ENCODE results near the gene BAZ2A. TPM values are rescaled to one million over a fixed set of nuclear protein-coding genes. Genes with fewer than 3 reads are reported as not detected.

The BAZ2A gene
- total RNA-seq (2013), result 33.2 TPM
- polyA plus RNA-seq (10 to 100 TPM in 2 of 3 donors, 1 to 10 TPM in 1; 8.9 to 86.0 (median 21.1) TPM), polyA minus RNA-seq (75.6 and 111 TPM in 2 replicates), total RNA-seq (49.5 to 208 (median 86.9) reads per million in 11 experiments)

GRCh38 chr12:56630180-56630632, at the start of gene BAZ2A:
TSS of gene BAZ2A (minus strand) at chr12:56630326. CDS start at chr12:56617530, 12,796 bp downstream.
- peak; percentile 52 to 71 (median 64) for DNase-seq
- Mint-ChIP-seq H3K27ac (peak within 1 kb of the TSS; percentile 93 to 99 (median 97)), H3K4me3 (peak within 1 kb of the TSS; percentile 98 to 99), H3K4me1 (peaks cover 65% of the 10 kb centered on the region), H3K9me3 (no peaks in the 10 kb centered on the region), H3K27me3 (ENCODE audit: low read depth in 3 of 3) (no peaks in the 10 kb centered on the region), H3K36me3 (peaks cover 13 to 24% of the 10 kb centered on the region in 2 donors)
- Histone ChIP-seq H3K4me2 (replicated peaks; ENCODE audit: extremely low read depth, low read length, poor library complexity, severe bottlenecking) (peak within 1 kb of the TSS; percentile 80), H3K4me1 (ENCODE audit: control insufficient read depth in 1 of 2, insufficient read depth in 2 of 2, low read length in 2 of 2) (peaks cover 54 to 56% of the 10 kb centered on the region in 2 donors), H4K20me1 (ENCODE audit: insufficient read depth, low read length) (peaks cover 75% of the 10 kb centered on the region), H3K9ac (ENCODE audit: insufficient read depth, low read length, poor library complexity, severe bottlenecking) (peak within 1 kb of the TSS; percentile 96), H3K4me3 (replicated peaks in 1 of 3; ENCODE audit: low read depth in 2 of 3, low read length in 3 of 3) (peak within 1 kb of the TSS; percentile 88 to 100 (median 91)), H3K27me3 (ENCODE audit: control insufficient read depth in 2 of 2, insufficient read depth in 2 of 2, low read length in 2 of 2) (no peaks in the 10 kb centered on the region), H2AFZ (ENCODE audit: insufficient read depth, low read depth, low read length, poor library complexity, severe bottlenecking) (peak within 1 kb of the TSS; percentile 66), H3K9me3 (replicated peaks in 1 of 2; ENCODE audit: control insufficient read depth in 1 of 2, insufficient read depth in 1 of 2, low read length in 2 of 2) (no peaks in the 10 kb centered on the region), H3K36me3 (replicated peaks in 1 of 2; ENCODE audit: control insufficient read depth in 1 of 2, insufficient read depth in 2 of 2, low read length in 2 of 2) (peaks cover 2 to 19% of the 10 kb centered on the region in 2 donors), H3K79me2 (ENCODE audit: insufficient read depth, low read length) (peaks cover 99% of the 10 kb centered on the region), H3K27ac (ENCODE audit: low read depth in 1 of 2, low read length in 2 of 2) (peak within 1 kb of the TSS; percentile 89 to 97)
- intact Hi-C loops (cut with micrococcal nuclease), result no loop called here
- under 1% methylated on average over 26 of the region's 31 CpGs for WGBS (ENCODE audit: insufficient coverage)
- no peak for TF ChIP-seq CTCF (IDR thresholded peaks at IDR 0.05)

- H3K27me3 ChIP-seq (ENCODE audit: control insufficient read depth in 2 of 2, insufficient read depth in 2 of 2, low read length in 2 of 2), result no peaks in the 10 kb centered on the region
- no peak overlapping the region for H3K4me2 ChIP-seq (replicated peaks; ENCODE audit: extremely low read depth, low read length, poor library complexity, severe bottlenecking)
- intact Hi-C loops (cut with micrococcal nuclease), result no loop called here
- no peak overlapping the region for H3K9ac ChIP-seq (ENCODE audit: insufficient read depth, low read length, poor library complexity, severe bottlenecking)
- Mint-ChIP-seq H3K27ac (peak overlapping the region in 4 of 7 donors; percentile 37 to 63 (median 60)), H3K36me3 (peaks cover 18 to 52% of the 10 kb centered on the region in 2 donors), H3K4me1 (peaks cover 11% of the 10 kb centered on the region), H3K4me3 (no peak overlapping the region), H3K9me3 (no peaks in the 10 kb centered on the region), H3K27me3 (ENCODE audit: low read depth in 3 of 3) (peaks cover 0 to 2% (median 0%) of the 10 kb centered on the region in 3 donors)
- H3K4me3 ChIP-seq (replicated peaks in 1 of 3; ENCODE audit: low read depth in 2 of 3, low read length in 3 of 3), result no peak overlapping the region
- H3K79me2 ChIP-seq (ENCODE audit: insufficient read depth, low read length), result peaks cover 100% of the 10 kb centered on the region
- peak overlapping the region in 1 of 2 donors; percentile 66 for H3K27ac ChIP-seq (ENCODE audit: low read depth in 1 of 2, low read length in 2 of 2)
- peaks cover 9 to 10% of the 10 kb centered on the region in 2 donors for H3K4me1 ChIP-seq (ENCODE audit: control insufficient read depth in 1 of 2, insufficient read depth in 2 of 2, low read length in 2 of 2)
- peaks cover 12 to 25% of the 10 kb centered on the region in 2 donors for H3K36me3 ChIP-seq (replicated peaks in 1 of 2; ENCODE audit: control insufficient read depth in 1 of 2, insufficient read depth in 2 of 2, low read length in 2 of 2)
- no peak overlapping the region for H2AFZ ChIP-seq (ENCODE audit: insufficient read depth, low read depth, low read length, poor library complexity, severe bottlenecking)
- TF ChIP-seq CTCF (IDR thresholded peaks at IDR 0.05), result no peak
- H4K20me1 ChIP-seq (ENCODE audit: insufficient read depth, low read length), result peaks cover 100% of the 10 kb centered on the region
- WGBS (ENCODE audit: insufficient coverage), result 93% methylated on average over 2 of the region's 2 CpGs
- no peaks in the 10 kb centered on the region for H3K9me3 ChIP-seq (replicated peaks in 1 of 2; ENCODE audit: control insufficient read depth in 1 of 2, insufficient read depth in 1 of 2, low read length in 2 of 2)
- DNase-seq, result no peak
Measured at GRCh38 chr12:56678852-56679251, 48.7 kb upstream of the BAZ2A start.

Measured in CD14-positive monocyte (primary cell).